Vagina (tissue), 2 donors: ENCODE measurements around the gene TAS1R3.

Experiments
- CTCF ChIP-seq, 3 experiments: fragments of 450-650 bp in 2 of 3; fragments of 200-600 bp in 1 of 3; sonication (generic) in 1 of 3; IDR thresholded peaks; one replicate each; pipeline ENCODE4 v1.5.1; 2017 to 2019; ENCODE audit warnings: antibody characterized with exemption in 3 of 3, mild to moderate bottlenecking in 2 of 3, moderate library complexity in 2 of 3
- POLR2AphosphoS5 ChIP-seq, 2 donors: sonication (generic); formaldehyde crosslinking; IDR thresholded peaks; one replicate each; pipeline ENCODE4 v1.9.0; 2017; ENCODE audit warnings: antibody characterized with exemption in 2 of 2, mild to moderate bottlenecking in 2 of 2, low read depth in 1 of 2; ENCODE audit not compliant: insufficient read depth in 1 of 2

DNA sequence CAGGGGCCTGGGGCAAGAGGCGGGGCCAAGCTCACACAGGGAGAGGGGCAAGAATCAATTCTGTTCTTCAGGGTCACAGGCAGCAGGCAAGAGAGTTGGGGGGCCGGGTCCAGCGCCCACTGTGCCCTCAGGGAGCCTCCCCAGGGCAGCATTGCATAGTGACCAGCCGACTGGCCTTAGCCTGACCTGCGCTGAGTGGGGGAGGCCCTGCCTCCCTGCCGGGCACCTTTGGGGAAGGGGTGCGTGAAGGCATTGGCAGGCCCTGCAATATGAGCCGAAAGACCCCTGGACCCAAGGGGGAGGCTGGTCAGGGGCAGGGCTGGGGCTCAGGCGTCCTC lies 38.7 kb upstream of the TAS1R3 start:
- TF ChIP-seq CTCF (IDR thresholded peaks at IDR 0.05) (no peak), POLR2AphosphoS5 (IDR thresholded peaks at IDR 0.05; ENCODE audit: insufficient read depth in 1 of 2, low read depth in 1 of 2) (no peak)
